Mesenchymal stem cell (in vitro differentiated cells and primary cell): Measurements from ENCODE around the gene RPTOR.

Experiments
- DNase-seq: peaks from one replicate; pipeline ENCODE4 v3.0.0-alpha.2; 2013
- H2AFZ ChIP-seq: one replicate; pipeline ENCODE4 v1.6.1; 2013; ENCODE audit warnings: low read depth, mild to moderate bottlenecking, control low read depth, inconsistent platforms, low read length, moderate library complexity
- H2AK5ac ChIP-seq: 2 replicates; pipeline ENCODE4 v1.6.1; 2013; ENCODE audit warnings: low read length, moderate library complexity, mild to moderate bottlenecking, inconsistent platforms; ENCODE audit not compliant: severe bottlenecking
- H2BK120ac ChIP-seq: one replicate; pipeline ENCODE4 v1.6.1; 2013; ENCODE audit warnings: low read depth, mild to moderate bottlenecking, inconsistent platforms, low read length, moderate library complexity
- H2BK12ac ChIP-seq, 2 experiments: one replicate each; pipeline ENCODE4 v1.6.1; 2013; ENCODE audit warnings: inconsistent platforms in 2 of 2, low read length in 2 of 2, mild to moderate bottlenecking in 2 of 2, moderate library complexity in 2 of 2, control low read depth in 1 of 2
- H2BK15ac ChIP-seq: one replicate; pipeline ENCODE4 v1.6.1; 2013; ENCODE audit warnings: mild to moderate bottlenecking, low read depth, inconsistent platforms; ENCODE audit not compliant: poor library complexity, severe bottlenecking
- H2BK5ac ChIP-seq: 2 replicates; pipeline ENCODE4 v1.6.1; 2013; ENCODE audit warnings: low read depth, mild to moderate bottlenecking, low read length, control low read depth, inconsistent platforms; ENCODE audit not compliant: poor library complexity, severe bottlenecking
- H3K14ac ChIP-seq, 2 experiments: one replicate each; pipeline ENCODE4 v1.6.1; 2013; ENCODE audit warnings: inconsistent platforms in 2 of 2, low read length in 2 of 2, control low read depth in 1 of 2, mild to moderate bottlenecking in 1 of 2, moderate library complexity in 1 of 2
- H3K18ac ChIP-seq, 2 experiments: one replicate each; pipeline ENCODE4 v1.6.1; 2013; ENCODE audit warnings: inconsistent platforms in 2 of 2, low read length in 2 of 2, control low read depth in 1 of 2, low read depth in 1 of 2, mild to moderate bottlenecking in 1 of 2
- H3K23ac ChIP-seq, 2 experiments: one replicate each; pipeline ENCODE4 v1.6.1; 2013; ENCODE audit warnings: inconsistent platforms in 2 of 2, low read length in 2 of 2, mild to moderate bottlenecking in 2 of 2, moderate library complexity in 2 of 2, control low read depth in 1 of 2
- H3K27ac ChIP-seq: 2 replicates; pipeline ENCODE4 v1.5.1; 2013; ENCODE audit warnings: mild to moderate bottlenecking, moderate library complexity, low read length, control low read depth, inconsistent platforms; ENCODE audit not compliant: poor library complexity, severe bottlenecking
- H3K27me3 ChIP-seq, 2 experiments: 2 replicates each; pipeline versions ENCODE4 v1.6.1 to v1.7.0; 2013; ENCODE audit warnings: low read length in 2 of 2, mild to moderate bottlenecking in 2 of 2, moderate library complexity in 2 of 2, control low read depth in 1 of 2, inconsistent platforms in 1 of 2; ENCODE audit not compliant: control insufficient read depth in 1 of 2, insufficient read depth in 1 of 2
- H3K36me3 ChIP-seq, 2 experiments: 2 replicates each; pipeline versions ENCODE4 v1.6.1 to v1.7.0; 2013; ENCODE audit warnings: low read length in 2 of 2, control low read depth in 1 of 2, inconsistent platforms in 1 of 2, low read depth in 1 of 2, mild to moderate bottlenecking in 1 of 2; ENCODE audit not compliant: insufficient read depth in 2 of 2, control insufficient read depth in 1 of 2
- H3K4ac ChIP-seq, 2 experiments: one replicate each; pipeline ENCODE4 v1.6.1; 2013; ENCODE audit warnings: inconsistent platforms in 2 of 2, low read length in 2 of 2, mild to moderate bottlenecking in 2 of 2, moderate library complexity in 2 of 2, control low read depth in 1 of 2, low read depth in 1 of 2
- H3K4me1 ChIP-seq: 2 replicates; pipeline ENCODE4 v1.6.1; 2013; ENCODE audit warnings: low read depth, low read length, control low read depth; ENCODE audit not compliant: control insufficient read depth, insufficient read depth
- H3K4me2 ChIP-seq: 2 replicates; pipeline ENCODE4 v1.6.1; 2013; ENCODE audit warnings: low read length, mild to moderate bottlenecking, inconsistent platforms; ENCODE audit not compliant: poor library complexity, severe bottlenecking
- H3K4me3 ChIP-seq, 2 experiments: 2 replicates each; pipeline versions ENCODE4 v1.5.1 to v1.7.0; 2013; ENCODE audit warnings: low read length in 2 of 2, mild to moderate bottlenecking in 2 of 2, control low read depth in 1 of 2, low read depth in 1 of 2; ENCODE audit not compliant: insufficient read depth in 1 of 2
- H3K79me1 ChIP-seq: replicated peaks from 2 replicates; pipeline ENCODE4 v1.6.1; 2013; ENCODE audit warnings: mild to moderate bottlenecking, control low read depth, low read length, inconsistent platforms; ENCODE audit not compliant: poor library complexity, severe bottlenecking
- H3K9ac ChIP-seq: 2 replicates; pipeline ENCODE4 v1.7.0; 2013; ENCODE audit warnings: mild to moderate bottlenecking, low read length, moderate library complexity
- H3K9me3 ChIP-seq: 2 replicates; pipeline ENCODE4 v1.7.0; 2013; ENCODE audit warnings: mild to moderate bottlenecking, low read length; ENCODE audit not compliant: control insufficient read depth
- H4K8ac ChIP-seq: one replicate; pipeline ENCODE4 v1.6.1; 2013; ENCODE audit warnings: inconsistent platforms, mild to moderate bottlenecking, low read length, moderate library complexity
- H4K91ac ChIP-seq: one replicate; pipeline ENCODE4 v1.6.1; 2013; ENCODE audit warnings: mild to moderate bottlenecking, low read length, inconsistent platforms
- WGBS: methylation state at CpG from one replicate; pipeline ENCODE4 v1.1.7; 2013; ENCODE audit warnings: mixed read lengths; 5-methylcytosine and 5-hydroxymethylcytosine counted together

The RPTOR gene

DNA sequence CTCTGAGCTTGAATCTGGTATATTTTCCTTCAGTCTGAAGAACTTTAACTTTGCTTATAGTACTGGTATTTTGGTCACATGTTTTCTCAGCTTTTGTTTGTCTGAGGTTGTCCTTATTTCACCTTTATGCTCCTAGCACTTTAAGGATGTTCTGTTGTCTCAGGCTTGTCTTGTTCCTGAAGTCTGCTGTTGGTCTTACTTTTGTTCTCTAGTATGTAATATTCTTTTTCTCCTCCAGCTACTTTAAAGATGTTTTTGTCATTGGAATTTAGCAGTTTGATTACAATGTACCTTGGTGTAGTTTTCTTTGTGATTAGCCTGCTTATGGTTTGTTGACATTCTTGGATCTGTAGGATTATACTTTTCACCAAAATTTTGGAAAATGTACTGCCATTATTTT lies 23.6 kb downstream of the RPTOR start:
- no peak overlapping the region for H3K4me3 ChIP-seq
- no peak overlapping the region for H4K91ac ChIP-seq
- H2BK12ac ChIP-seq, result no peak overlapping the region
- no peak overlapping the region for H3K18ac ChIP-seq
- H3K23ac ChIP-seq, result no peak overlapping the region
- no peak overlapping the region for H3K9ac ChIP-seq
- no peak overlapping the region for H2BK5ac ChIP-seq
- no peak overlapping the region for H3K4me2 ChIP-seq
- peaks cover 0 to 5% of the 10 kb centered on the region in 2 experiments for H3K36me3 ChIP-seq
- no peak overlapping the region for H2BK120ac ChIP-seq
- no peak overlapping the region for H3K4ac ChIP-seq
- peaks cover 24% of the 10 kb centered on the region for H3K79me1 ChIP-seq
- peaks cover 13% of the 10 kb centered on the region for H3K4me1 ChIP-seq
- H3K9me3 ChIP-seq, result no peaks in the 10 kb centered on the region
- no peak overlapping the region for H3K14ac ChIP-seq
- no peak overlapping the region for H2AK5ac ChIP-seq
- H4K8ac ChIP-seq, result no peak overlapping the region
- no peak overlapping the region for H2BK15ac ChIP-seq
- no peak overlapping the region for H3K27ac ChIP-seq
- H2AFZ ChIP-seq, result no peak overlapping the region
- no peak for DNase-seq
- no peaks in the 10 kb centered on the region for H3K27me3 ChIP-seq

DNA sequence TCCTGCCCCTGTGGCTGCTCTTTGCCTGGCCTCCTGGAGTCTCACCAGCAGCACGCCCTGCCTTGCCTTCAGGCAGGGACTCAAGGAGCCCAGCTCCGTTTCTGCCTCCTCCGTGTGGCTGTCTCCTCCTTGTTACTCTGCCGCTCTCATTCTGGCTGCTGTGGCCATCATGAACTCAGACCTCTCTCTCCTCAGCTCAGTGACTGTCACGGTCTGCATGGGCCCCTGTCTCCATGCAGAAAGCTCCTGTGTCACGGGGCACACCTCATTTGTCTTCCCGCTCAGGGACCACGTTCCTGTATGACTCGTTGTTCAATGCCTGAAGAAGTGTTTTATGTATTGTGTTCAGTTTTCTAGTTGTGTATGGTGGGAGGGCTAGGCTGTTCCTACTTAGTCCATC lies 25.3 kb downstream of the RPTOR start:
- peak overlapping the region in 1 of 2 experiments; percentile 4 for H3K18ac ChIP-seq
- no peak overlapping the region for H3K9ac ChIP-seq
- no peak overlapping the region for H3K4ac ChIP-seq
- H2BK120ac ChIP-seq, result no peak overlapping the region
- no peak overlapping the region for H4K91ac ChIP-seq
- H3K4me1 ChIP-seq, result peaks cover 13% of the 10 kb centered on the region
- no peak overlapping the region for H2BK15ac ChIP-seq
- peaks cover 0 to 5% of the 10 kb centered on the region in 2 experiments for H3K36me3 ChIP-seq
- H3K27me3 ChIP-seq, result no peaks in the 10 kb centered on the region
- H3K9me3 ChIP-seq, result no peaks in the 10 kb centered on the region
- WGBS, result 70% methylated on average over 9 of the region's 9 CpGs
- H4K8ac ChIP-seq, result no peak overlapping the region
- H3K23ac ChIP-seq, result peak overlapping the region in 1 of 2 experiments; percentile 20
- H2BK5ac ChIP-seq, result no peak overlapping the region
- H2AK5ac ChIP-seq, result no peak overlapping the region
- H2BK12ac ChIP-seq, result no peak overlapping the region
- no peak overlapping the region for H3K4me3 ChIP-seq
- no peak overlapping the region for H3K27ac ChIP-seq
- peak overlapping the region in 1 of 2 experiments; percentile 23 for H3K14ac ChIP-seq
- peaks cover 23% of the 10 kb centered on the region for H3K79me1 ChIP-seq
- DNase-seq, result no peak
- H3K4me2 ChIP-seq, result no peak overlapping the region
- H2AFZ ChIP-seq, result no peak overlapping the region

DNA sequence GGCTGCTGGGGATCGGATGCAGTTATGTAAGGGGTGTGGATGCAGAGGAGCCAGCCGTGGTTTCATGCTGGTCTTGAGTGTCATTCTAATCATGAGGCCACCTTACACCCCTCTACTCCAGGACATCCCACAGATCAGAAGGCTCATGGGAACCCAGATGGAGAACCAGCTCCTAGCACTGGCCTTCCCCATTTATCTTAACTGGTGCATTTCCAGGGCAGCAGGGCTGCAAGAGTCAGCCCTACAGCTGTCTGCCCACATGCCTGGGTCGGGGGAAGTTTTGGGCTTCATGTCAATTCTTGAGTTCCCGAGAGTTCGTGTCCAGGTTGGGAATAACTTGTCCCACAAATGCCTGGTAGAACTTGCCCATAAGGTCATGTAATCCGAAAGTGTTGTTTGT lies 29.1 kb downstream of the RPTOR start:
- Histone ChIP-seq H2BK5ac (no peak overlapping the region), H4K8ac (no peak overlapping the region), H2BK15ac (no peak overlapping the region), H3K18ac (no peak overlapping the region), H3K4ac (no peak overlapping the region), H3K4me1 (peaks cover 9% of the 10 kb centered on the region), H3K4me3 (no peak overlapping the region), H3K9ac (no peak overlapping the region), H3K79me1 (peaks cover 37% of the 10 kb centered on the region), H2AK5ac (no peak overlapping the region), H2BK12ac (no peak overlapping the region), H3K4me2 (no peak overlapping the region), H3K27ac (no peak overlapping the region), H4K91ac (no peak overlapping the region), H2BK120ac (no peak overlapping the region), H3K23ac (no peak overlapping the region), H3K27me3 (no peaks in the 10 kb centered on the region), H3K14ac (no peak overlapping the region), H3K9me3 (no peaks in the 10 kb centered on the region), H3K36me3 (peaks cover 0 to 5% of the 10 kb centered on the region in 2 experiments), H2AFZ (no peak overlapping the region)
- DNase-seq, result no peak
- 88% methylated on average over 4 of the region's 6 CpGs for WGBS

DNA sequence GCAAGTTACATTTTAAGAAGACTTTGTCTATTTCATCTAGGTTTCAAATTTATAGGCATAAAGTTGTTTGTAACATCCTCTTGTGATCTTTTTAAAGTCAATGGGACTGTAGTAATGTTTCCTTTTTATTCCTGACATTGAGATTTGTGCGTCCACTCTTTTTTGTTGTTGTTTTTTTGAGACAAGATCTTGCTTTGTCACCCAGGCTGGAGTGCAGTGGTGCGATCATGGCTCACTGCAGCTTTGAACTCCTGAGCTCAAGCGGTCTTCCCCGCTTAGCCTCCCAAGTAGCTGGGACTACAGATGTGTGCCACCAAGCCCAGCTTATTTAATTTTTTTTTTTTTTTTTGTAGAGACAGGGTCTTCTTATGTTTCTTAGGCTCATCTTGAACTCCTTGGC lies 29.9 kb downstream of the RPTOR start:
- no peak overlapping the region for H4K91ac ChIP-seq
- no peak overlapping the region for H2BK15ac ChIP-seq
- no peak overlapping the region for H3K4me3 ChIP-seq
- no peak overlapping the region for H3K4me2 ChIP-seq
- H2BK5ac ChIP-seq, result no peak overlapping the region
- no peak overlapping the region for H2AFZ ChIP-seq
- H3K18ac ChIP-seq, result no peak overlapping the region
- peaks cover 0 to 5% of the 10 kb centered on the region in 2 experiments for H3K36me3 ChIP-seq
- no peaks in the 10 kb centered on the region for H3K9me3 ChIP-seq
- H2BK12ac ChIP-seq, result no peak overlapping the region
- no peak overlapping the region for H3K4ac ChIP-seq
- H2AK5ac ChIP-seq, result no peak overlapping the region
- no peak overlapping the region for H3K23ac ChIP-seq
- H3K27me3 ChIP-seq, result no peaks in the 10 kb centered on the region
- DNase-seq, result no peak
- no peak overlapping the region for H3K9ac ChIP-seq
- peaks cover 40% of the 10 kb centered on the region for H3K79me1 ChIP-seq
- no peak overlapping the region for H3K14ac ChIP-seq
- H3K27ac ChIP-seq, result no peak overlapping the region
- peaks cover 9% of the 10 kb centered on the region for H3K4me1 ChIP-seq
- no peak overlapping the region for H2BK120ac ChIP-seq
- no peak overlapping the region for H4K8ac ChIP-seq
- 97% methylated on average over 2 of the region's 4 CpGs for WGBS
